PC-9 (cell line): ENCODE results near the gene SRC. TPM values are rescaled to one million over a fixed set of nuclear protein-coding genes. Genes with fewer than 3 reads are reported as not detected.

ENCODE experiments used
- BruUV-seq: library from RNA; stranded (reverse); fragments of 400-500 nt; replicated peaks from 2 replicates; lab custom pipeline; 2021; lab: Mats Ljungman, UMichigan
- CTCF ChIA-PET: fragments of 300-600 bp; sonication (Branson Sonifier 250); formaldehyde crosslinking; loops from one replicate; lab custom pipeline; 2022; ENCODE audit warnings: antibody characterized with exemption; lab: Charles Lee
- POLR2A ChIA-PET: fragments of 300-600 bp; sonication (Branson Sonifier 250); formaldehyde crosslinking; loops from one replicate; lab custom pipeline; 2022; ENCODE audit warnings: antibody characterized with exemption; ENCODE audit not compliant: unreplicated experiment; lab: Charles Lee
- DNase-seq, 2 experiments: peaks; one replicate each; pipeline versions ENCODE4 v3.0.0 to v3.0.0-alpha.2; 2015 to 2022; ENCODE audit warnings: mixed read lengths in 1 of 2
- H2AFZ ChIP-seq: fragments of 200-600 bp; sonication (generic); 2 replicates; pipeline ENCODE4 v1.8.1; 2017; ENCODE audit warnings: antibody characterized with exemption
- H3F3A ChIP-seq: fragments of 200-600 bp; sonication (generic); 2 replicates; pipeline ENCODE4 v1.8.1; 2017; ENCODE audit warnings: antibody characterized with exemption, mild to moderate bottlenecking, low read depth; ENCODE audit not compliant: insufficient read depth
- H3K27ac ChIP-seq: fragments of 200-600 bp; sonication (generic); 2 replicates; pipeline ENCODE4 v1.6.1; 2016; ENCODE audit warnings: mixed run types
- H3K27me3 ChIP-seq: fragments of 200-600 bp; sonication (generic); 2 replicates; pipeline ENCODE4 v1.6.1; 2016; ENCODE audit warnings: low read depth, mixed run types; ENCODE audit not compliant: insufficient read depth
- H3K36me3 ChIP-seq: fragments of 200-600 bp; sonication (generic); 2 replicates; pipeline ENCODE4 v1.6.1; 2016; ENCODE audit warnings: low read depth, mixed run types
- H3K4me1 ChIP-seq: fragments of 200-600 bp; sonication (generic); replicated peaks from 2 replicates; pipeline ENCODE4 v1.6.1; 2016; ENCODE audit warnings: mixed run types; ENCODE audit not compliant: insufficient read depth
- H3K4me2 ChIP-seq: fragments of 200-600 bp; sonication (generic); 2 replicates; pipeline ENCODE4 v1.6.1; 2017; ENCODE audit warnings: mixed run types
- H3K4me3 ChIP-seq: fragments of 200-600 bp; sonication (generic); 2 replicates; pipeline ENCODE4 v1.6.1; 2016; ENCODE audit warnings: mixed run types
- H3K79me2 ChIP-seq: fragments of 200-600 bp; sonication (generic); 2 replicates; pipeline ENCODE4 v1.6.1; 2017; ENCODE audit warnings: low read depth, mixed run types
- H3K9me2 ChIP-seq: fragments of 200-600 bp; sonication (generic); 2 replicates; pipeline ENCODE4 v1.8.1; 2017; ENCODE audit warnings: mild to moderate bottlenecking; ENCODE audit not compliant: insufficient read depth
- H3K9me3 ChIP-seq: fragments of 200-600 bp; sonication (generic); 2 replicates; pipeline ENCODE4 v1.8.1; 2016; ENCODE audit warnings: low read depth; ENCODE audit not compliant: insufficient read depth
- H4K20me1 ChIP-seq: fragments of 200-600 bp; sonication (generic); 2 replicates; pipeline ENCODE4 v1.8.1; 2017; ENCODE audit not compliant: insufficient read depth
- CTCF ChIP-seq: fragments of 200-600 bp; sonication (generic); conservative IDR thresholded peaks from 2 replicates; pipeline ENCODE4 v1.6.1; 2017; ENCODE audit warnings: mixed run types, antibody characterized with exemption, mild to moderate bottlenecking, moderate library complexity
- EZH2 ChIP-seq: fragments of 200-600 bp; sonication (generic); IDR thresholded peaks from 2 replicates; pipeline ENCODE4 v1.8.0; 2017; ENCODE audit warnings: antibody characterized with exemption, low read depth
- intact Hi-C: fragments of 100-400 bp; cut with micrococcal nuclease; formaldehyde crosslinking; loops from one replicate; pipeline ENCODE4 v1.10.0; 2022; ENCODE audit not compliant: unreplicated experiment
- total RNA-seq: library from RNA; stranded (reverse); gene quantifications from 2 replicates; pipeline ENCODE4 v1.2.3, GENCODE V29; 2021

SRC gene
- total RNA-seq, 1 experiment from 2014 or later = 58.4 TPM

GRCh38 chr20:37314099-37314498, 31.8 kb upstream of the SRC start:
- H3K27me3 ChIP-seq = no peaks in the 10 kb centered on the region
- H3K79me2 ChIP-seq = no peaks in the 10 kb centered on the region
- H2AFZ ChIP-seq = no peak overlapping the region
- H3K4me3 ChIP-seq = no peak overlapping the region
- no peaks in the 10 kb centered on the region for H3K9me3 ChIP-seq
- H3K27ac ChIP-seq = no peak overlapping the region
- DNase-seq = no peak
- no peaks in the 10 kb centered on the region for H3K4me1 ChIP-seq
- no peaks in the 10 kb centered on the region; the same call in 1 of the 2 replicates for H4K20me1 ChIP-seq
- intact Hi-C loops = no loop called here
- ChIA-PET POLR2A (no interaction called here), CTCF (no interaction called here)
- TF ChIP-seq CTCF (no peak), EZH2 (no peak)
- H3K36me3 ChIP-seq = 0 out of 2 replicates have a peak, but pooled peaks cover 6% of the 10 kb centered on the region
- no peaks in the 10 kb centered on the region for H3K9me2 ChIP-seq
- H3K4me2 ChIP-seq = no peak overlapping the region
- BruUV-seq = no TSS peak
- no peaks in the 10 kb centered on the region; the same call in 1 of the 2 replicates for H3F3A ChIP-seq

GRCh38 chr20:37314617-37315016, 31.3 kb upstream of the SRC start:
- no peak for DNase-seq
- ChIA-PET CTCF (no interaction called here), POLR2A (no interaction called here)
- no peak overlapping the region for H3K4me2 ChIP-seq
- H3K27ac ChIP-seq = no peak overlapping the region
- intact Hi-C loops = no loop called here
- H3K79me2 ChIP-seq = no peaks in the 10 kb centered on the region
- 0 out of 2 replicates have a peak, but pooled peaks cover 6% of the 10 kb centered on the region for H3K36me3 ChIP-seq
- no peaks in the 10 kb centered on the region for H3K9me3 ChIP-seq
- H3K4me3 ChIP-seq = no peak overlapping the region
- no peaks in the 10 kb centered on the region for H3K4me1 ChIP-seq
- BruUV-seq = no TSS peak
- no peaks in the 10 kb centered on the region; the same call in 1 of the 2 replicates for H4K20me1 ChIP-seq
- H3F3A ChIP-seq = no peaks in the 10 kb centered on the region; the same call in 1 of the 2 replicates
- TF ChIP-seq CTCF (no peak), EZH2 (no peak)
- H2AFZ ChIP-seq = no peak overlapping the region
- H3K27me3 ChIP-seq = no peaks in the 10 kb centered on the region
- H3K9me2 ChIP-seq = no peaks in the 10 kb centered on the region

GRCh38 chr20:37315021-37315451, 30.9 kb upstream of the SRC start:
- no peaks in the 10 kb centered on the region for H3K9me2 ChIP-seq
- BruUV-seq = no TSS peak
- no peak for TF ChIP-seq CTCF
- TF ChIP-seq EZH2 = no peak
- H3K9me3 ChIP-seq = no peaks in the 10 kb centered on the region
- H3K27me3 ChIP-seq = no peaks in the 10 kb centered on the region
- H2AFZ ChIP-seq = no peak overlapping the region
- ChIA-PET CTCF (no interaction called here), POLR2A (no interaction called here)
- 0 out of 2 replicates have a peak, but pooled peaks cover 6% of the 10 kb centered on the region for H3K36me3 ChIP-seq
- H3K27ac ChIP-seq = no peak overlapping the region
- no peak overlapping the region for H3K4me2 ChIP-seq
- no peaks in the 10 kb centered on the region; the same call in 1 of the 2 replicates for H3F3A ChIP-seq
- H3K4me1 ChIP-seq = no peaks in the 10 kb centered on the region
- no peaks in the 10 kb centered on the region for H3K79me2 ChIP-seq
- intact Hi-C loops = no loop called here
- H4K20me1 ChIP-seq = no peaks in the 10 kb centered on the region; the same call in 1 of the 2 replicates
- DNase-seq = no peak
- H3K4me3 ChIP-seq = no peak overlapping the region
